Choroid plexus epithelial cell (primary cell): Measurements from ENCODE around the gene PARL.

Experiments
- DNase-seq: peaks from one replicate; pipeline ENCODE4 v3.0.0-alpha.2; 2010; ENCODE audit warnings: low read depth
- H3K4me3 ChIP-seq: 2 replicates; pipeline ENCODE4 v1.5.1; 2011; ENCODE audit warnings: low read depth, mild to moderate bottlenecking, control low read depth, low read length, moderate library complexity
- TF ChIP-seq, protein P1 (sequence below): conservative IDR thresholded peaks from 2 replicates; pipeline ENCODE4 v1.5.1; 2011; ENCODE audit warnings: low read depth, mild to moderate bottlenecking, control low read depth, inconsistent platforms, low read length, moderate library complexity

Gene PARL

DNA sequence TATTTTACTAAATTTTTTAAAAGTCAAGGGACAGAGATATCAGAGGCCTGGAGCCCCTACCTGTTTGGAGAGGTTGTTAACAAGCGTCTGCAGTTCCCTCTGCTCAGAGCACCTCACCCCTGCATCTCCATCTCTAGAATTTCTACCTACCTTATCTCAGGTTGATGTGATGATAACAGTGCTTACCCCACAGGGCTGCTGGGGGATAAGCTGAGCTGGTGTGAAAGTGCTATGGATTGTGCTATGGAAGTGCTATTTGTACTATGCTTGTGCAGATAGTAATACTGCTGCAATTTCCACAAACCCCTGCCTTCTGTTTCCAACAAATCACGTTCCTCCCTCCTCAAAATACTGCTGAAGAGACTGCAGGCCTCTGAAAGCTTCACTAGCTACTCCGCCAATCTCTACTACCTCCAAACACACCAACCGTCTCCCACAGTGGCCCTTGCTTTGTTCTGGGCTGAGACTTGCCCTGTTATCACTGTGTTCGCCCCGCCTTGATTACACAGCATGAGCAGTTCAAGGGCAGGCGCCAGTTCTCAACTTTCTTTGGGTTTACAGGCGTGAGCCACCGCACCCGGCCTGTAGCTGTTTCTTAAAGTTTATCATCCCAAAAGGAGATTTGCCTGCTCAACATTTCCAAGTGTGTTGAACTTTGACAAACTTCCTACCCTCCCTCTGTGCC is 28.4 kb upstream of the PARL start:
- TF ChIP-seq, protein P1, sequence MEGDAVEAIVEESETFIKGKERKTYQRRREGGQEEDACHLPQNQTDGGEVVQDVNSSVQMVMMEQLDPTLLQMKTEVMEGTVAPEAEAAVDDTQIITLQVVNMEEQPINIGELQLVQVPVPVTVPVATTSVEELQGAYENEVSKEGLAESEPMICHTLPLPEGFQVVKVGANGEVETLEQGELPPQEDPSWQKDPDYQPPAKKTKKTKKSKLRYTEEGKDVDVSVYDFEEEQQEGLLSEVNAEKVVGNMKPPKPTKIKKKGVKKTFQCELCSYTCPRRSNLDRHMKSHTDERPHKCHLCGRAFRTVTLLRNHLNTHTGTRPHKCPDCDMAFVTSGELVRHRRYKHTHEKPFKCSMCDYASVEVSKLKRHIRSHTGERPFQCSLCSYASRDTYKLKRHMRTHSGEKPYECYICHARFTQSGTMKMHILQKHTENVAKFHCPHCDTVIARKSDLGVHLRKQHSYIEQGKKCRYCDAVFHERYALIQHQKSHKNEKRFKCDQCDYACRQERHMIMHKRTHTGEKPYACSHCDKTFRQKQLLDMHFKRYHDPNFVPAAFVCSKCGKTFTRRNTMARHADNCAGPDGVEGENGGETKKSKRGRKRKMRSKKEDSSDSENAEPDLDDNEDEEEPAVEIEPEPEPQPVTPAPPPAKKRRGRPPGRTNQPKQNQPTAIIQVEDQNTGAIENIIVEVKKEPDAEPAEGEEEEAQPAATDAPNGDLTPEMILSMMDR = no peak
- no peak for DNase-seq
- no peak overlapping the region for H3K4me3 ChIP-seq

DNA sequence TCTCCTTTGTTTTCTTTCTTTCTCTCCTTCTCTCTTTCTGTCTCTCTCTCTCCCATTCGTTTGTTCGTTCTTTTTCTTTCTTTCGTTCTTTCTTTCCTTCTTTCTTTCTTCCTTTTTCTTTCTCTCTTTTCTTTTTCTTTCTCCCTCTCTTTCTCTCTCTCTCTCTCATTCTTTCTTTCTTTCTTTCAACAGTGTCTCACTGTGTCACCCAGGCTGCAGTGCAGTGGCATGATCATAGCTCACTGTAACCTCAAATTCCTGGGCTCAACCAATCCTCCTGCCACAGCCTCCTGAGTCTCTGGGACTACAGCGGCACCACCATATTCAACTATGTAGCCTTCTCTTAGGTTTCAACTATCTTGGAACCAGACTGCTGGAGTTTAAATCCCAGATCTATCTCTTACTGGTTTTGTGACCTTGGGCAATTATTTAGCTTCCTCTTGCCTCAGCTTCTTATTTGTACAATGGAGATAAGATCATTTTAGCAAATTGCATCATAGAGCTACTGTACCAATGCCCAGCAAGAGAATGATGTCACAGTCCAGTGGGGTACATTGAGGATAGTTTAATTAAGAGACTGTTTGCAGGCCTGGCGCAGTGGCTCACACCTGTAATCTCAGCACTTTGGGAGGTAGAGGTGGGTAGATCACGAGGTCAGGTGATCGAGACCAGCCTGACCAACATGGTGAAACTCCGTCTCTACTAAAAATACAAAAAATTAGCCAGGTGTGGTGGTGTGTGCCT is 27.3 kb upstream of the PARL start:
- DNase-seq = no peak
- TF ChIP-seq, protein P1 = no peak
- no peak overlapping the region for H3K4me3 ChIP-seq

DNA sequence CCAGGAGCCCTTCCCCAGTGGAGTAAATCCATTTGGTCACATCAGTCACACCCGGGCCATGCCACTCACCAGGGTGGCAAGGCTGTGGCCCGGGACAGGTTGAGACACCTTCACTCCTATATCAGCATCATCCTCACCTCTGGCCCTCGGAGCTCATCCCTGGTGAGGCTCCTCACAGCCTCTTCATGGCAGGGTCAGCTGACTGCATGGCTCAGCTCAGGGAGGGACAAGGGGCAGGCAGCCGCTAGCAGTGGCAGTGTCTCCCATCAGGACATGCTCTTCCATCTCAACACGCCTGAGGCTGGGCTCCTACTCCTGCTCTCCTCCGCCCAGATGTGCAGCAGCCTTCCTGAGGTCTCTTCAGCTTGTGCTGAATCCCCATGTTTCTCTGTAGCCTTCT is 26.4 kb upstream of the PARL start:
- TF ChIP-seq, protein P1 = no peak
- no peak for DNase-seq
- H3K4me3 ChIP-seq = no peak overlapping the region

DNA sequence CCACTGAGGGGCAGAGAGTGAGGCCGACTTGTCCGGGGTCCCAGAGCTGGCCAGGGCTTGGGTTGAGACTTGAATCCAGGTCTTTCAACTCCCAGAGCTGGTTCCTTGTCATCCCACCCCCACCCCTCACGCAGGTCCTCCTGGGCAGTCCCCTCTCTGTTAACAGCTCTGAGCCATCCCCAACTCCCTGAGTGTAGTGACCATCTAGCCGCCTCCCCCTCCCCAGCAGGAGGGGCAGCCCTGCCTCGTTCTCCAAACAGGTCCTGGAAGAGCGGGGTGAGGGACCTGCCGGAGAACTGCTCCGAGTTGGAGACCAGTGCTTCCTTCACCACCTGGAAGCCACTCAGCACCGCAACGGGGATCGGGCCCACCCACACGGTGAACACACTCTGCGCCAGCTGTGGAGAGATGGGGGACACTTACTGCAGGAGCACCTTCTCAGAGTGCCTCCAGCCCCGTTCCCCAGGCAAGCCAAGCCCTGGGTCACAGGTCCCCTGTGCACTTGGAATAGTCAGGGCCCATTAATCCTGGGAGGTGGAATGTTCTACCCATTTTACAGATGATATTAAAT is 24.4 kb upstream of the PARL start:
- TF ChIP-seq, protein P1 = no peak
- H3K4me3 ChIP-seq = no peak overlapping the region
- no peak for DNase-seq

DNA sequence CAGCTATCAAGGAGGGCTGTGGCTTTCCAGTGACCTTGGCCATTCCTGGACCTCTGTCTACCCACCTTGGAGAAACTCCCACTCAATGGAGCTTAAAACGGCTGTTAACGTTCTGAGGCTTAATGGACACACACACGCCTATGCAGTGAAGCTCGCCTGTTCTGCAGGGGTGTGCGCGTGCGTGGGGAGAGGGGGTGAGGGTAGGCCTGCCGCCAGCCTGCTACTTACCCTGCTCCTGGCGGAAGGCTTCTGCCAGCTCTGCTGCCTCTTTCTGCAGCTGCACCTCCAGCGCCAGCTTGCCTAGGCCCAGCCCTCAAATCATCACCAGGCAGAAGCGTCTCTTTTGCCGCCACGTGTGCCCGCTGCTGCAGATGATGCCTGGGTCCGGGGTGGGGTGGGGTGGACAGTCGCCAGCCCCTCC is 23.2 kb upstream of the PARL start:
- TF ChIP-seq, protein P1 = no peak
- DNase-seq = no peak
- H3K4me3 ChIP-seq = no peak overlapping the region

DNA sequence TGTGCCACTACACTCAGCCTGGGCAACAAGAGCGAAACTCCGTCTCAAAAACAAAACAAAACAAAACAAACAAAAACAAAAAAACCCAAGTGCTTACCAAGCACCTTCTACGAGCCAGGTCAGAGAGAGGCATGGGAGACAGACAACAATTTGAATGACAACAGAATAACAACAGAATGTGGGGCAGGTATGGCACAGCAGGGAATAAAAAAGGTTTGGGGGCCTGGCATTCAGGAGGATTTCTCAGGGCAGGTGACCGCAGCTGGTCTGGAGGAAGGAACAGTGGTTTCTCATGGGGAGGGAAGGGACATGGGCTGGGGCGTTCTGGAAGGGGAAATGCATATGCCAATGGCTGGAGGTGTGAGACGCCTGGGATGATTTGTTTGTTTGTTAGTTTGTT is 22.5 kb upstream of the PARL start:
- no peak for DNase-seq
- H3K4me3 ChIP-seq = no peak overlapping the region
- TF ChIP-seq, protein P1 = no peak
